ENCODE results near the gene YWHAE.
"Not testable (repeated sequence)": the region's sequence is repeated elsewhere in the genome, so short reads cannot be mapped to it uniquely, and the experiment has no call there.

Gene YWHAE

DNA sequence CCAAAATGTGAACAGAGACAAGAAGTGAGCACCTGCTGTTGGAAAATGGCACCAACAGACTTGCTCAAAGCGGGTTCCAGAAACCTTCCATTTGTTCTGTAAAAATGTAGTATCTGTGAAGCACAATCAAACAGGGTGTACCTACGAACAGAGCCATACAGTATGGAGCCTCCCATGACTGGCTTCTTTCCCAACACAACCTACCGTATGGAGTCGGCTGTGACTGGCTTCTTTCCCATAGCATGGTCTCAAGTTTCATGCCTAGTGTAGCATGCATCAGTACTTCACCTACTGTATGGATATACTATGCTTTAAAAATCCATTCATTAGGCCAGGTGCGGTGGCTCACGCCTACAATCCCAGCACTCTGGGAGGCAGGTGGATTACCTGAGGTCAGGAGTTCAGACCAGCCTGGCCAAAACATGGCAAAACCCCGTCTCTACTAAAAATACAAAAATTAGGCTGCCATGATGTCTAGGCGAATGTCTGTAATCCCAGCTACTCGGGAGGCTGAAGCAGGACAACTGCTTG lies 26.2 kb downstream of the YWHAE start:
- DNase-seq: no peak

DNA sequence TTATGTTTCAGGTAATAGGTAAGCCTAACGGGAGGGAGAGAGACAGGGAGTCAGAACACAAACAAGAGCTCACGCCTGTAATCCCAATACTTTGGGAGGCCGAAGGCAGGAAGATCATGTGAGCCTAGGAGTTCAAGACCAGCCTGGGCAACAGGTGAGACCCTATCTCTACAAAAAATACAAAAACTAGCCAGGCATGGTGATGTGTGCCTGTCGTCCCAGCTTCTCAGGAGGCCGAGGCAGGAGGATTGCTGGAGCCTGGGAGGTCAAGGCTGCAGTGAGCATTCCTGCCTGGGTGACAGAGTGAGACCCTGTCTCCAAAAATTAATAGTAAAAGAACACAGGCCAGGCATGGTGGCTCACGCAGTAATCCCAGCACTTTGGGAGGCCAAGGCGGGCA lies 27.4 kb downstream of the YWHAE start:
- no peak for DNase-seq

- no peak for DNase-seq
These were observed 28.0 kb downstream of the YWHAE start for GRCh38 chr17:1371893-1372590.

- DNase-seq: no peak
These were observed 31.4 kb downstream of the YWHAE start for GRCh38 chr17:1368588-1368987.

DNA sequence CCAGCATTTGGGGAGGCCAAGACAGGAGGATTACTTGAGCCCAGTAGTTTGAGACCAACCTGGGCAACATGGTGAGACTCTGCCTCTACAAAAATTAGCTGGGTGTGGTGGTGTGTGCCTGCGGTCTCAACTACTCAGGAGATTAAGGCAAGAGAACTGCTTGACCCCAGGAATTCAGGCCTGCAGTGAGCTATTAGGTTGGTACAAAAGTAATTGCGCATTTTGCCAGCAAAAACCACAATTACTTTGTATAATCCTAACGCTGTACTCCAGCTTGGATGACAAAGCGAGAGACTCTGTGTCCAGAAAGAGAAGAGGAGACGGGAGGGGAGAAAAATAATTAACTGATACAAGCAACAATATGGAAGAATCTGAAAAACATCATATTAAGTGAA lies 32.7 kb downstream of the YWHAE start:
- no peak for DNase-seq

DNA sequence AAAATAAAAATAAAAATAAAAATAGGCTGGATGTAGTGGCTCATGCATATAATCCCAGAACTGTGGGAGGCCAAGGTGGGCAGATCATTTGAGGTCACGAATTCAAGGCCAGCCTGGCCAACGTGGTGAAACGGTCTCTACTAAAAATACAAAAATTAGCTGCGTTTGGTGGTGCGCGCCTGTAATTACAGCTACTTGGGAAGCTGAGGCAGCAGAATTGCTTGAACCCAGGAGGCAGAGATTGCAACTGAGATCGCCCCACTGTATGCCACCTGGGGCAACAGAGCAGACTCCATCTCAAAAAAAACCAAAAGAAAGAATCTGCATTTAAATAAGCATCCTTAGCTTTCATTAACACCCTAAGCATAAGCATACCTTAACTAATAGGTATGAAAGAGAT lies 33.8 kb downstream of the YWHAE start:
- DNase-seq: no peak

DNA sequence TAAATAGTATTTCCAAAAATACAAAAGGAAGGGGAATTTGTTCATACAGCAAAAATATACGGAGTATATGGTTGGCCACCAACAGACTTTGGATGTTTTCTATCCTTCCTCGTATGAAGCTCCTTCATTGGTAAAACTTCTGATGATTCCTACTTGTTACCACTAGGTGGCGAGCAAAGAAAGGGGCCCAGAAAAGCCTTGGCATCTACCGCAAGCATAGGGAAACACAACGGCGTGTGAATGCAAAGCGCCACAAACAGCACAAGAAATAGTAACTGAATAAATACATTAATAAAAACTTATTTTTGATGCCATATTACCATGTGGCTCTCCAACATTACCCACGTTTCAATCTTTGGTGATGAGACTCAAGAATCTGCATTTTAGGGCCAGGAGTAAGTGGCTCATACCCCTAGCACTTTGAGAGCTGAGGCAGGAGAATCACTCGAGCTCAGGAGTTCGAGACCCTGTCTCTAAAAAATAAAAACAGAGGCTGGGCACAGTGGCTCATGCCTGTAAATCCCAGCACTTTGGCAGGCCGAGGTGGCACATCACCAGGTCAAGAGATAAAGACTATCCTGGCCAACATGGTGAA lies 34.5 kb downstream of the YWHAE start:
- peak; percentile 93 for DNase-seq

DNA sequence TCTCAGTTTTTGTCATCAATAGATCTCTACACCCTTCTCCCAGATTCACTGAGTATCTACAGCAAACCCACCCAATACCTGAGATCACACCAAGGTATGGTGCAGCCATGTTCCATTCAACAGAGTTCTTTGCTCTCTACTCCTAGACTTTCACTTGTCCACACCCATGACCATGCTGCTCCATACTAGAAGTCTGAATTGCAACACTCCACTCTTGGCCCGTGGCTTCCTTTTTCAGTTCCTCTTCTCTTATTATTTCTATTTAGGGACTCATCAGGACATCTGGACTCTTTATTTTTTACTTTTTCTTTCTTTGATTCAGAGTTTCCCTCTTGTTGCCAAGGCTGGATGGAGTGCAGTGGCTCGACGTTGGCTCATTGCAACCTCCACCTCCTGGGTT lies 37.1 kb downstream of the YWHAE start:
- DNase-seq: peak; percentile 78

- DNase-seq: peak; percentile 52
These were observed 37.8 kb downstream of the YWHAE start for GRCh38 chr17:1362065-1362848.

DNA sequence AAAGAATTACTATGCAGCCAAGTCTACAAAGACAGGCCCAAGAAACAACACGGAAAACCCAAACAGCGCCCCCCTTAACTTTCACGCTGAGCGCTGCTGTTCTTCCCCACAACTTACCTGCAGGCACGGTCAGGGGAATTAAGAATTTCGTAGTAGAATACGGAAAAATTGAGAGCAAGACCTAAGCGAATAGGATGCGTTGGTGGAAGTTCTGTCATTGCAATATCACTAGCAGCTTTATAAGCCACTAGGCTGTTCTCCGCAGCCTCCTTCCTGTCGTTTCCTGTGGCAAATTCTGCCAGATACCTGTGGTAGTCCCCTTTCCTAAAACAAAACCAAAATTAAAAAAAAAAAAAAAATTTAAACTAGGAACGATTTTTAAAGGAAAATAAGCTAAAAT lies 39.0 kb downstream of the YWHAE start:
- no peak for DNase-seq

GRCh38 chr17:1360315-1360714 lies 39.7 kb downstream of the YWHAE start:
- peak; percentile 47 for DNase-seq

GRCh38 chr17:1354030-1354429 lies 46.0 kb downstream of the YWHAE start:
- DNase-seq: no peak

- DNase-seq: not testable (repeated sequence)
These were observed 47.5 kb downstream of the YWHAE start for GRCh38 chr17:1352530-1352929.

DNA sequence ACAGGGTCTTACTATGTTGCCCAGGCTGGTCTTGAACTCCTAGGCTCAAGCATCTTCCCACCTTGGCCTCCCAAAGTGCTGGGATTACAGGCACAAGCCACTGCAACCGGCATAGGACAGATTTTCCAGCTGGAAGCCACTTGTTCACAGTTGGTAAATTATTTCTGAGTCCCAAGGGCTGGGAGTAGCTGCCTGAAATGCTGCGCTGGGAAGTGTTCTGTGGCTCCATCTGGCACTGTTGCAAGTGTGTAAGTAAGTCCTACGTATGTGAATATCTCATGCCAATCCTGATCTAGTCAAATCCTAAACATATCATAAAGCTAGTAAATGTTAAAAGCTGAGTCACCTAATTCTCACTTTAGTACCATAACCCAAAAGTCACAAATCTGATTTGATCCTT lies 48.1 kb downstream of the YWHAE start:
- no peak for DNase-seq

GRCh38 chr17:1351275-1351674 lies 48.7 kb downstream of the YWHAE start:
- DNase-seq: no peak

GRCh38 chr17:1347589-1348323 lies 52.3 kb downstream of the YWHAE start:
- DNase-seq: no peak

DNA sequence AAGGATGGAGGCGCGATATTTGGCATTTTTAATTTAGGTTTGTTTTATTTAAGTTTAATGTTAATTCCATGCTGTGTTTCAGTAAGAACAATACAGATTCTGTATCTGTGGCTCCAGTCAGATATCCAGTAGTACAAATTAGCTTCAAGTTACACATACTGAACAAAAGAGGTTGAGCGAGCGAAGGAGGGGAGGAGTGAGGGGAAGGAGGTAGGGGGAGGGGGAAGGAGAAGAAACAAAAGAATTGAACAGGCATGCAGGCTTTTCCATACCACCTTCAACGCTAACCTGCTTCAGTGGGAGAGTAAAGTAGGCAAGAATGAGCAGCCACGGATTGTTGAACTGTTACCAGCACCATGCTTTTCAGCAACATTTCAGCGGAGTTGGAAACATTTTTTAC lies 55.5 kb downstream of the YWHAE start:
- DNase-seq: no peak

DNA sequence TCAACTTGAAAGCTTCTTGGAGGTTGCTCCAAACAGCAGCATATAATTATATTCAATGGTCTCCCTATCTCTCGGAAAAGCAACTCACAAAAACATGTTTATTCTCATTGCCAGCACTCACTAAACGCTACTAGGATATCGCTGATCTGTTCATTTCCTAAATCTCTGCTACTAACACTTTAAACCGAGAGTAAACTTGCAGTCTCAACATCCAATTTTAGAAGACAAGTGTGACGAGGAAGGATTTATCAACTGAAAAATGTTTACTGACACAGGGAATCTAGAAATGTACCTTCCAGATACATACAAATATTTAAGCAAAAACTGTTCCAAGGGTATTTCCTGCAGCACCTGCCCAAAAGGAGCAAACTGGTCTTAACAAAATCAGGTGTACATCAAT lies 56.5 kb downstream of the YWHAE start:
- DNase-seq: no peak

DNA sequence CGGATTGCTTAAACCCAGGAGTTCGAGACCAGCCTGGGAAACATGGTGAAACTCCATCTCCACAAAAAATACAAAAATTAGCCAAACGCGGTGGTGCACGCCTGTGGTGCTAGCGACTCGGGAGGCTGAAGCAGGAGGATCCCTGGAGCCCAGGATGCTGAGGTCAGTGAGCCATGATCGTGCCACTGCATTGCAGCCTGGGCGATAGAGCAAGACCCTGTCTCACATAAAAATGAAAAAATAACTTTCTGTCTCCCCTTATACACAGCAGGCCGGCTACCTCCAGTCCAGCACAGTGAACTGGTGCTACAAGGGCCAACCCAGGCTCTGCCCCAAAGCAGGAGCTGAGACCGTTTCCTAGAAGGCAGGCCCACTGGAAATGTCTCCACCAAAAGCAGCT lies 59.7 kb downstream of the YWHAE start:
- no peak for DNase-seq

- peak; percentile 54 for DNase-seq
These were observed 68.3 kb downstream of the YWHAE start for GRCh38 chr17:1331708-1332107.

GRCh38 chr17:1329745-1330343 lies 70.2 kb downstream of the YWHAE start:
- no peak for DNase-seq

DNA sequence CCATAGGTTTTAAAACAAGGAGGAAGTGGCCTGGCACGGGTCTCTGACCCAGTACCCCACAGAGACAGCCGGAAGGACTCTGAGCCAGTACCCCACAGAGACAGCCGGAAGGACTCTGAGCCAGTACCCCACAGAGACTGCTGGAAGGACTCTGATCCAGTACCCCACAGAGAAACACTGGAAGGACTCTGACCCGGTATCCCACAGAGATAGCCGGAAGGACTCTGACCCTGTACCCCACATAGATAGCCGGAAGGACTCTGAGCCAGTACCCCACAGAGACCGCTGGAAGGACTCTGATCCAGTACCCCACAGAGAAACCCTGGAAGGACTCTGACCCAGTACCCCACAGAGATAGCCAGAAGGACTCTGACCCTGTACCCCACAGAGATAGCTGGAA lies 71.6 kb downstream of the YWHAE start:
- no peak for DNase-seq

DNA sequence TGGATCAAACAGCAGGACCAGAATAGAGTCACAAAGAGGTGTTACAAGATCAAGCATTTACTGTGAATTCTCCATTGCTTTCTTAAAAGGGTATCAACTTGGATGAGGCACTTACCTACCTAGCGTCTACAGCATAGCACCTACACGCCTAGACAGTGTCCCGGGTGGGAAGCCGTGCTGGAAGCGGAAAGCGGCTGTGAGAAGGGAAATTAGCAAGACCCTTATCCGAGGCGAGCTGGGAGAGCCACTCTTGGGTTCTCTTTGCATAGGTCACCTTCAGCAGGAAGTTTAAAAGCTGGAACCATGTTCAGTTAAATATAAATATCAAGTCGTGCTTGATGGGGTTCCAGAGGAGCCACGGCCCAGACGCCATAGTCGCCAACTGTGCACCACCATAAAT lies 74.3 kb downstream of the YWHAE start:
- no peak for DNase-seq
